ENCODE results near the gene PNRC2. TPM values are rescaled to one million over a fixed set of nuclear protein-coding genes. Genes with fewer than 3 reads are reported as not detected.
"Not testable (repeated sequence)": the region's sequence is repeated elsewhere in the genome, so short reads cannot be mapped to it uniquely, and the experiment has no call there.

PNRC2 gene
- total RNA-seq, 4 donors from 2014 or later, result 77.9 to 157 (median 104) TPM

DNA sequence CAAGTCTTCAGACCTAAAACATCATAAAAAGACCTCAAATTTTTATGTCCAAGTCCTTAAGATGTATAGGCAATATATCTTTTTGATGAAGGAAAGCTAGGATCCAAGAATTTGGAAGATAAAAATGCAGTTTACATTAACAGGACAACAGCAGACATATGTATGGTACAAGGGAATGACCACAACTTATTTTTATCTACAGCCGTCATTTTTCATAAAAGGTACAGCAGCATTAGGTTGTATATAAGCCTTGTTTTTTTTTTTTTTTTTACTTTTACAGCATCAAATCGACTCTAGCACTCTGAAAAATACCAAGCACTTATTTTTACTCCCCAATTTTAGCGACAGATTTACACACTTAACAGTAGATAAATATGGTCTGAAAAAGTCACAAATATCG lies 19.2 kb downstream of the PNRC2 start:
- Histone ChIP-seq H3K4me1 (peaks cover 0 to 42% (median 10%) of the 10 kb centered on the region in 4 donors), H3K9me3 (no peaks in the 10 kb centered on the region), H3K36me3 (peaks cover 0 to 8% (median 0%) of the 10 kb centered on the region in 3 donors), H3K27ac (peak overlapping the region in 2 of 4 donors; percentile 43 to 94), H3K27me3 (no peaks in the 10 kb centered on the region), H3K4me3 (peak overlapping the region; percentile 16 to 93 (median 84))
- no peak for DNase-seq
- TF ChIP-seq POLR2A (IDR thresholded peaks at IDR 0.05), result no peak
- TF ChIP-seq, protein P1, sequence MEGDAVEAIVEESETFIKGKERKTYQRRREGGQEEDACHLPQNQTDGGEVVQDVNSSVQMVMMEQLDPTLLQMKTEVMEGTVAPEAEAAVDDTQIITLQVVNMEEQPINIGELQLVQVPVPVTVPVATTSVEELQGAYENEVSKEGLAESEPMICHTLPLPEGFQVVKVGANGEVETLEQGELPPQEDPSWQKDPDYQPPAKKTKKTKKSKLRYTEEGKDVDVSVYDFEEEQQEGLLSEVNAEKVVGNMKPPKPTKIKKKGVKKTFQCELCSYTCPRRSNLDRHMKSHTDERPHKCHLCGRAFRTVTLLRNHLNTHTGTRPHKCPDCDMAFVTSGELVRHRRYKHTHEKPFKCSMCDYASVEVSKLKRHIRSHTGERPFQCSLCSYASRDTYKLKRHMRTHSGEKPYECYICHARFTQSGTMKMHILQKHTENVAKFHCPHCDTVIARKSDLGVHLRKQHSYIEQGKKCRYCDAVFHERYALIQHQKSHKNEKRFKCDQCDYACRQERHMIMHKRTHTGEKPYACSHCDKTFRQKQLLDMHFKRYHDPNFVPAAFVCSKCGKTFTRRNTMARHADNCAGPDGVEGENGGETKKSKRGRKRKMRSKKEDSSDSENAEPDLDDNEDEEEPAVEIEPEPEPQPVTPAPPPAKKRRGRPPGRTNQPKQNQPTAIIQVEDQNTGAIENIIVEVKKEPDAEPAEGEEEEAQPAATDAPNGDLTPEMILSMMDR (IDR thresholded peaks at IDR 0.05), result no peak

DNA sequence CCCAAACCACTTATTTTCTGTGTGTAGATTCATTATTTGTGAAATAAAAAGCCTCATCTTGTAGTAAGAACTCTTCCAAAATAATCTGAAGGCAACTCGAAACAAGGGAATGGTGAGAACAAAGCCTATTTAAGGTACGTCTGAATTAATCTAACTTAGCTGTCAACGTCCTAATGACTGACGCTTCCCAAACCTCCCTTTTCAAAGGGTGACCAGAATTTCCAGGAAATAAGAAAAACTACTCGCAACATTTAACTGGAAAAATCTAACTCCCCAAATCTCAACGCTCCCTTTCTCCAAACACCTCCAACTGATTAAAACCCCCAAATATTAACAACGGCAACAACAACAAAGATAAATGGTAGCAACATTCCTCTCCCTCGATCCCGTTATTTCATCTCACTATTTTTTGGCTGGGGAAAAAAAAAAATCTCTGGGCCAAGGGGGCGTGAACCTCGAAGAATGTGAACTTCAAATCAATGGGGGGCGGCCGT lies 19.8 kb downstream of the PNRC2 start:
- H3K9me3 ChIP-seq, result no peaks in the 10 kb centered on the region
- H3K36me3 ChIP-seq, result peaks cover 0 to 2% (median 0%) of the 10 kb centered on the region in 3 donors
- H3K27me3 ChIP-seq, result no peaks in the 10 kb centered on the region
- H3K4me1 ChIP-seq, result peaks cover 0 to 47% (median 10%) of the 10 kb centered on the region in 4 donors
- H3K27ac ChIP-seq, result peak overlapping the region; percentile 94 to 98 (median 96)
- peak overlapping the region; percentile 82 to 93 (median 90) for H3K4me3 ChIP-seq
- no peak for DNase-seq
- TF ChIP-seq, protein P1 (IDR thresholded peaks at IDR 0.05), result no peak
- TF ChIP-seq POLR2A (IDR thresholded peaks at IDR 0.05), result no peak

DNA sequence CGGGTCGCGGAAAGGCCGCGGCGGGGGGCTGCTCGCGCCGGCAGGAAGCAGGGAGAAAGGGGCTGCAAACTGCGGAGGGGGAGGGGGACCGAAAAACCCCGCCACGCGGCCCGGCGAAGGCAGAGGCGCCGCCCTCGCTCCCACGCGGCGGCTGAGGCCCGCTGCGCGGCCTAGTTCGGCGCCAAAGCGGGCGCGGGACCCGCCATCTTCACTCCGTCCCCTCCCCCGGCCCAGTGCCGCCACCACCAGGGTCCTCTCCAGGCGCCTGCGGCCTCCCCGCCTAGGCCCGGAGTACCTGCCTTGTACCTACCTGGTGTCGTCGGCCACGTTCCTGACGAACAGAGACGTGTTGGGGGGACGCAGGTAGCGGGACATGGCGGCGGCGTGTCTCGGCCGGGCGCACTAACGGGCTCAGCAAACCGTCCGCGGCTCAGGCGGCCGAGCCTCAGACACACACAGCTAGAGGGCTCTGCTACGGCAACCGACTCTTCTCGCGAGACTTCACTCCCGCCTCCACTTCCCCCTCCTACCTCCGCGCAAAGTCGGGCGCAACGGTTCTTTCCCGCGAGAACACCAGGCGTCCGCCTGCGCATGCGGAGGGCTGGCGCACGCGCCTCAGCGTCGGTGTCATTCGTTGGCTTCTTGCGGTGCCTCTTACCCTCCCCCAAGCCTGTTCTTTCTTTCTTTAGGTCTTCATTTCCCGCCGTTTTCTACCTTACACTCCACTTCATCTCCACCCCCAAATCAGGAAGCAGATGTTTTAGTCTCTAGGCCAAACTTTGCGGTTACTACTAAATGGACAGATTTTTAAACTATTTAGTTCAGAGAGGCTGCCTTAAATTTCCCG lies 20.5 kb downstream of the PNRC2 start, which contains the start of gene SRSF10:
Gene SRSF10, minus strand, starts transcription at position 447 of the 847 bp plus-strand sequence. Its CDS starts 72 bp downstream, at position 375.
- Histone ChIP-seq H3K27ac (peak within 1 kb of the TSS; percentile 94 to 98 (median 96)), H3K4me3 (peak within 1 kb of the TSS; percentile 82 to 93 (median 90)), H3K36me3 (no peaks in the 10 kb centered on the region), H3K27me3 (no peaks in the 10 kb centered on the region), H3K4me1 (peaks cover 0 to 52% (median 10%) of the 10 kb centered on the region in 4 donors), H3K9me3 (no peaks in the 10 kb centered on the region)
- peak; percentile 96 to 99 (median 98) for DNase-seq
- peak; percentile 98 for TF ChIP-seq POLR2A (IDR thresholded peaks at IDR 0.05)
- TF ChIP-seq, protein P1 (IDR thresholded peaks at IDR 0.05), result peak in 4 of 6 experiments; percentile 28 to 60 (median 54)

DNA sequence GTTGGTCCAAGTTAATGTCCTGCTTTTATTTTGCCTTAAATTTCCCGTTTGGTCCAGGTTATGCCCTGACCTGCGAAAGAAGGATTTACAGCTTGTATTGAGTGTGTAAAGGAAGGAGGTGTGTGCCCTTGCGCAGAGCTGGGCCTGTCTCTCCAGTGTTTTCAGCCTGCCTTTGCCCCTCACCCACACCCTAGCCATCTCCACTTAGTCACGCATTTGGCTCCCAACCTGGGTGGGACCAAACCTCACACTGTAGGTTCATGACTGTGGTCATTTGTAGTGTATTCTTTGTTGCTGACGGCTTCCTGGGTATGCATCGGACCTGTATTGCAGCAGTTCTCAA lies 21.1 kb downstream of the PNRC2 start:
- H3K36me3 ChIP-seq, result no peaks in the 10 kb centered on the region
- DNase-seq, result peak in 1 of 3 donors; percentile 52
- TF ChIP-seq, protein P1 (IDR thresholded peaks at IDR 0.05), result no peak
- no peak for TF ChIP-seq POLR2A (IDR thresholded peaks at IDR 0.05)
- H3K9me3 ChIP-seq, result no peaks in the 10 kb centered on the region
- peaks cover 0 to 49% (median 10%) of the 10 kb centered on the region in 4 donors for H3K4me1 ChIP-seq
- no peaks in the 10 kb centered on the region for H3K27me3 ChIP-seq
- peak overlapping the region; percentile 94 to 98 (median 96) for H3K27ac ChIP-seq
- peak overlapping the region; percentile 82 to 93 (median 90) for H3K4me3 ChIP-seq

DNA sequence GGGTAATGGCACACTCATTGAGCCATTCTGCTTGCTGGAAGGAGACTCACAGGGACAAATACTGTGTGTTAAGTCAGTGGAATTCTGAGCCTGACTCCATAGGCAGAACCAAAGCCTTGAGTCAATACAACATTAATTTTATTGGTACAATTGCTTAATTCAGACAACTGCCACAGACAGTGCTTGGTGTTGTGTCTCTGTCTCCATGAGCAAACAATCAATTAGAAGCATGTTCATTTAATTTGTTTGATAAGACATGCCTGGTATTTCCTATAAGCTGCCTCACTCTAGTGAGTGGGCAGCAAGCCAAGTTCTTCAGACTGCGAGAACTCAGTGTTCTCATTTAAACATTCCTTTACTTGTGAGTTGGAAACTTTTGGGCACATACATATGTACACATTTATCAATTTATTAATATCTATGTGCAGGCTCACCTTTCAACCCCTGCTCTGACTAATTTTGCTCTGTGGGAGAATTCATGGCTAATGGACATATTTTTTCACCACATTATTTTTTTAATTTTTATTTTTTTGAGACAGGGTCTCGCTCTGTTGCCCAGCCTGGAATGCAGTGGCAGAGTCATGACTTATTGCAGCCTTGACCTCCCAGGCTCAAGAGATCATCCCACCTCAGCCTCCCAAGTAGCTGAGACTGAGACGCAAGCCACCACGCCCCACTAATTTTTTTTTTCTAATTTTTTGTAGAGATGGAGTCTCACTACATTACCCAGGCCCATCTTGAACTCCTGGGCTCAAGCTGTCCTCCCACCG lies 25.0 kb downstream of the PNRC2 start:
- no peak for DNase-seq
- Histone ChIP-seq H3K27me3 (no peaks in the 10 kb centered on the region), H3K4me1 (peaks cover 0 to 19% (median 0%) of the 10 kb centered on the region in 4 donors), H3K4me3 (no peak overlapping the region), H3K27ac (peak overlapping the region in 2 of 4 donors; percentile 4 to 18), H3K9me3 (no peaks in the 10 kb centered on the region), H3K36me3 (no peaks in the 10 kb centered on the region)
- TF ChIP-seq POLR2A (IDR thresholded peaks at IDR 0.05), result no peak
- TF ChIP-seq, protein P1 (IDR thresholded peaks at IDR 0.05), result no peak

DNA sequence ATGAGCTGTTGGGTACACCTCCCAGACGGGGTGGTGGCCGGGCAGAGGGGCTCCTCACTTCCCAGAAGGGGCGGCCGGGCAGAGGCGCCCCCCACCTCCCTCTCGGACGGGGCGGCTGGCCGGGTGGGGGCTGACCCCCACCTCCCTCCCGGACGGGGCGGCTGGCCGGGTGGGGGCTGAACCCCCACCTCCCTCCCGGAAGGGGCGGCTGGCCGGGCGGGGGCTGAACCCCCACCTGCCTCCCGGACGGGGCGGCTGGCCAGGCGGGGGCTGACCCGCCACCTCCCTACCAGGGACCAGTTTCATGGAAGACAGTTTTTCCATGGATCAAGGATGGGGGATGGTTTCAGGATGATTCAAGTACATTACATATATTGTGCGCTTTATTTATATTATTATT lies 27.4 kb downstream of the PNRC2 start:
- not testable (repeated sequence) for H3K27ac ChIP-seq, H3K36me3 ChIP-seq, H3K27me3 ChIP-seq, H3K9me3 ChIP-seq, DNase-seq, H3K4me3 ChIP-seq
- H3K4me1 ChIP-seq, result peaks cover 0 to 10% (median 0%) of the 10 kb centered on the region in 4 donors

All from Peyer's patch (tissue), 4 donors.